ENCODE results near the gene PRKD1.
"Not testable (repeated sequence)": the region's sequence is repeated elsewhere in the genome, so short reads cannot be mapped to it uniquely, and the experiment has no call there.

Gene PRKD1

DNA sequence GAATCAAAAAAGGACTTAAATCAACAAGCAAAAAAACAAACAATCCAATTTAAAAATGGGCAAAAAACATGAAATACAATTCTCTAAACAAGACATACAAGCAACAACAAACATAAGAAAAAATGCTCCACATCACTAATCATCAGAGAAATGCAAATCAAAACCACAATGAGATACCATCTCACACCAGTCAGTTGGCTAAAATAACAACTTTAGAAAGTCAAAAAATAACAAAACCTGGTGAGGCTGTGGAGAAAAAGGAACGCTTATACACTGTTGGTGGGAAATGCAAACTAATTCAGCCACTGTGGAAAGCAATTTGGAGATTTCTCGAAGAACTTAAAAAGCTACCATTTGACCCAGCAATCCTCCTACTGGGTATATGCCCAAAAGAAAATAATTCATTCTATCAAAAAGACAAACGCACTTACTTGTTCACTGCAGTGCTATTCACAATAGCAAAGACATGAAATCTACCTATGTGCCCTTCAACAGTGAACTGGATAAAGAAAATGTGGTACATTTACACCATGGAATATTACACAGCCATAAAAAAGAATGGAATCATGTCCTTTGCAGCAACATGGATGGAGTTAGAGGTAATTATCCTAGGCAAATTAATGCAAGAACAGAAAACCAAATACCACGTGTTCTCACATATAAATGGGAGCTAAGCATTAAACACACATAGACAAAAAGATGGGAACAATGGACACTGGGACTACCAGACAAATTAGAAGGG is 26.9 kb downstream of the PRKD1 start:
- DNase-seq (ENCODE audit: low spot score), result no peak

DNA sequence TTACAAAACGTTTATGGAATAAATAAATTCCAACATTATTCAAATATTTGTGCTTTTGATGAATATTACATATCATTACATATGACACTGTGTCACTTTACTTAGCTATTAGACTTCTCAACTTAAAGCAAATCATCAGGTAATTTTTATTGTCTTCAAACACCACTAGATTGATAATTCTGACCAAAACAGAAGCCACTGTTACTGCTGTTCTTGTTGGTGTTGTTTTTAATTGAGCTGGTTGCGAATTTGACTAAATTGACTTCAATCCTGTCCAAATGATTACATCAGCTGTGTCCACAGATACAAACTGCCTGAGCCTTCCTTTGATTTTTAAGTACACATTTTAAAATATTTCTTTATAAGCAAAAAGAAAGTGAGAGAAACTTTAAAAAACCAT is 29.2 kb downstream of the PRKD1 start:
- no peak for DNase-seq (ENCODE audit: low spot score)

- DNase-seq (ENCODE audit: low spot score), result no peak
Measured at GRCh38 chr14:29897181-29897580, 30.5 kb downstream of the PRKD1 start.

DNA sequence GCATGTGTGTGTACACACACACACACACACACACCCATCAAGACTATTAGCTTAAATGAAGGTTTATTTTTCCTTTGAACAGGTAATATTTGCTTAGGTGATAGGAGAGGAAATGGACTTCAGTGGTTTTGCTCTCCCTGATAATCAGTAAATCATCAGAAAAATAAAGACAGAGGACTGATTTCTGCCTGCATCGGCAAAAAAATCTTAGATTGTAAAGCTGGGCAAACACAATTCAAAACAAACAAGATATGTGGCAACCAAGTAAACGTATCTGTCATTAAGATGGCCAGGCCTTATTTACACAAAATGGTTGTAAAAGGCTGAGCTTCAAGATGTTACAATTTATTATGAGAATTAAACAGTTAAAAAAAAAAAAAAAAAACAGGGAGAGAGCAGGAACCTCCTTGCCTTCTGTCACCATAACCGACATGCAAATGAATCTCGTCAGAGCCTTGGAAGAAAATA is 31.3 kb downstream of the PRKD1 start:
- no peak for DNase-seq (ENCODE audit: low spot score)

GRCh38 chr14:29895591-29896083 is 32.0 kb downstream of the PRKD1 start:
- DNase-seq (ENCODE audit: low spot score), result no peak

- DNase-seq (ENCODE audit: low spot score), result no peak
Measured at GRCh38 chr14:29893989-29894388, 33.7 kb downstream of the PRKD1 start.

DNA sequence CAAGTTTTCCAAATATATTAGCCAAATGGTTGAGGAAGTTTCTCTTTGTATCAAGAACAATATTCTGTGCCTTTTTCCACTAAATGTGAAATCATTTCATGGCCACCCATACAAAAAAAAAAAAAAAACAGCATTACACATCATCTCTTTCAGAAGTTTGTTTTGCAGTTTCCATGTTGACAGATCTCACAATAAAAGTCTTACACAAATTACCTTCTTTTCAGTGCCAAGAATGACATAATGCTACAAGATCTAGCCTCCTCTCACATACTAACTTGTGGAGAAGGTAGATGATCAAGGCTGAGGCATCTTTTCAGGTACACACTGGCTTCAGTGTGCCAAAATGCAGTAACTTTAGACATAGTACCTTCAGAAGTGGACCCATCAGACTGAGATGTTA is 35.3 kb downstream of the PRKD1 start:
- DNase-seq (ENCODE audit: low spot score), result no peak

DNA sequence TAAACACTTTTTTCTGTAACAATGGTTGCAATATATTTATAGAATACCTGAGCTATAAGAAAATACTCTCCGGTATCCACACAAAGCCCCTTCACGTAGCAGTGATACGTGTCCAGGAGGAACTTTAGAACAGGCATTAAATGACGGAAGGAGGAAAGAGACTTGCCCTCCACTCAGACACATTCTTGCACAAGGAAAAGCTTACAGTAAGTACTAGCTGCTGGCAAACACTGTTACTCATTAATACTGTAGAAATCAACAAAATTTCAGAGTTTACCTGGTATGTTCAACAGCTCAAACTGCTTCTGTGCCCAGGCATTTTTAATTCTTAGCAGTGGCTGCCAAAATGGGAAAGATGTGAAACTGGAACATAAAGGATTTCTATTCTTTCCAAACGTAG is 41.7 kb downstream of the PRKD1 start:
- no peak for DNase-seq (ENCODE audit: low spot score)

- no peak for DNase-seq (ENCODE audit: low spot score)
Measured at GRCh38 chr14:29868000-29868399, 59.6 kb downstream of the PRKD1 start.

GRCh38 chr14:29865299-29865698 is 62.3 kb downstream of the PRKD1 start:
- no peak for DNase-seq (ENCODE audit: low spot score)

GRCh38 chr14:29861996-29862395 is 65.7 kb downstream of the PRKD1 start:
- DNase-seq (ENCODE audit: low spot score), result no peak

- DNase-seq (ENCODE audit: low spot score), result no peak
Measured at GRCh38 chr14:29858299-29858698, 69.3 kb downstream of the PRKD1 start.

- DNase-seq (ENCODE audit: low spot score), result no peak
Measured at GRCh38 chr14:29857551-29857950, 70.1 kb downstream of the PRKD1 start.

- no peak for DNase-seq (ENCODE audit: low spot score)
Measured at GRCh38 chr14:29856516-29856915, 71.1 kb downstream of the PRKD1 start.

DNA sequence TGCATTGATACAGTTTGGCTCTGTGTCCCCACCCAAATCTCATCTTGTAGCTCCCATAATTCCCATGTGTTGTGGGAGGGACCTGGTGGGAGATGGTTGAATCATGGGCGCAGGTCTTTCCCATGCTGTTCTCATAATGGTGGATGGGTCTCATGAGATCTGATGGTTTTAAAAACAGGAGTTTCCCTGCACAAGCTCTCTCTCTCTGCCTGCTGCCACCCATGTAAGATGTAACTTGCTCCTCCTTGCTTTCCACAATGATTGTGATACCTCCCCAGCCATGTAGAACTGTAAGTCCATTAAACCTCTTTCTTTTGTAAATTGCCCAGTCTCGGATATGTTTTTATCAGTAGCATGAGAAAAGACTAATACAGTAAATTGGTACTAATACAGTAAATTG is 74.0 kb downstream of the PRKD1 start:
- not testable (repeated sequence) for DNase-seq (ENCODE audit: low spot score)

GRCh38 chr14:29853272-29853671 is 74.4 kb downstream of the PRKD1 start:
- DNase-seq (ENCODE audit: low spot score), result no peak

GRCh38 chr14:29851397-29851796 is 76.2 kb downstream of the PRKD1 start:
- no peak for DNase-seq (ENCODE audit: low spot score)

DNA sequence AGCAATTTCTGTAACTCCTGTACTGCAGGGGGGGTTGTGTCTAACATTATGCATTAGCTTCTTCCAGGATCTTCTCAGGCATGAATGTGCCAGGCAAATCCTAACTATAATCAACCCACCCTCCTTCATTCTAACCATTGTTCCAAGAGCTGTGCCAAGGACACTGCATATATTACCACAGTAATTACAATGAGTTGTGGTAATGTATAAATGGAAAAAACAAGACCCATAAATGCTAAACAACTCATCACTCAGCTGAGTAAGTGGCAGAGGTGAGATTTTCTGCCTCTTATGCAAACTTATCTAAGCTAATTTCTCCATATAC is 80.6 kb downstream of the PRKD1 start:
- no peak for DNase-seq (ENCODE audit: low spot score)

DNA sequence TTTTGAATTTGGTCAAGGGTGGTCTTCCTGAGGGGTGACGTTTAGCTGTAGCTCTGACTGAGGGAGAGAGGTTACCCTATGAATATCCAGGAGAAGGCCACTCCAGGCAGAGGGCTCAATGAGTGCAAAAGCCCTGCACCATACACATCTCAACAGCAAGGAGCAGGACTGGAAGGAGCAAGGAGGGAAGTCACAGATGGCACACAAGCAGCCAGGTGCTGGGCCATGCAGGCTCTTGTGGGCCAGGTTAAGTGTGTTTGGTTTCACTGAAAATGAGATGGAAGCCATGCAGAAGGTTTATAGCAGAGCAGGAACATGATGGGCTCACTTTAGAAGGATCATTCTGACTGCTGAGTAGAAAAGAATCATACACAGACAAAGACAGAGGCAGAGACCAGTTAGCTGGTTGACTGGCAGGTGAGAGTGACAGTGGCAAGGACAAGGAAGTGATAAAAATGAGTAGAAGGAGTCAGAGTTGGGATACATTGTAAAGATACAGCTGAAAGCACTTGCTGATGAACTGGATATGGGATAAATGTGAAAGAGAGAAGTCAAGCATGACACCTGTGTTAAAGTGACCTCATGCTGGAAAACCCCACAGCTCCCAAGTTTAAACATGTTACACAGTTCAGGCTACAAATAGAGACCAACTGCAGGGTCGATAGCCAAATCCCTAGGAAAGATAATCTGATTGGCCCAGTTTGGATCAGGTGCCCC is 81.2 kb downstream of the PRKD1 start:
- DNase-seq (ENCODE audit: low spot score), result no peak

GRCh38 chr14:29843981-29844380 is 83.7 kb downstream of the PRKD1 start:
- DNase-seq (ENCODE audit: low spot score), result no peak

- no peak for DNase-seq (ENCODE audit: low spot score)
Measured at GRCh38 chr14:29842228-29842627, 85.4 kb downstream of the PRKD1 start.

DNA sequence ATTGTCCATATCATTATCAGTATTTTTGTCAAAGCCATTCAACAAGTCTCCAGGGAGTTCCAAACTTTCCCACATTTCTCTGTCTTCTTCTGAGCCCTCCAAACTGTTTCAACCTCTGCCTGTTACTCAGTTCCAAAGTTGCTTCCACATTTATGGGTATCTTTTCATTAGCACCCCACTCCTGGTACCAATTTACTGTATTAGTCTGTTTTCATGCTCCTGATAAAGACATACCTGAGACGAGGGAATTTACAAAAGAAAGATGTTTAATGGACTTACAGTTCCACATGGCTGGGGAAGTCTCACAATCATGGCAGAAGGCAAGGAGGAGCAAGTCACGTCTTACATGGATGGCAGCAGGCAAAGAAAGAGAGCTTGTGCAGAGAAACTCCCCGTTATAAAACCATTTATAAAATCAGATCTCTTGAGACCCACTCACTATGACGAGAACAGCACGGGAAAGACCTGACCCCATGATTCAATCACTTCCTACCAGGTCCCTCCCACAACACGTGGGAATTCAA is 87.2 kb downstream of the PRKD1 start:
- not testable (repeated sequence) for DNase-seq (ENCODE audit: low spot score)

DNA sequence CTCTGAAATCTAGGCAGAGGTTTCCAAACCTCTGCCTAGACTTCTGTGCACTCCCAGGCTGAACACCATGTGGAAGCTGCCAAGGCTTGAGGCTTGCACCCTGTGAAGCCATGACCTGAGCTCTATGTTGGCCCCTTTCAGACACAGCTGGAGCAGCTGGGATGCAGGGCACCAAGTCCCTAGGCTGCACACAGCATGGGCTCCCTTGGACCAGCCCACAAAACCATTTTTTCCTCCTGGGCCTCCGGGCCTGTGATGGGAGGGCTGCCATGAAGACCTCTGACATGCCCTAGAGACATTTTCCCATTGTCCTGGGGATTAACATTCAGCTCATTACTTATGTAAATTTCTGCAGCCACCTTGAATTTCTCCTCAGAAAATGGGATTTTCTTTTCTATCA is 88.0 kb downstream of the PRKD1 start:
- DNase-seq (ENCODE audit: low spot score), result not testable (repeated sequence)
